ENCODE results near the gene CHN1.

Gene CHN1

DNA sequence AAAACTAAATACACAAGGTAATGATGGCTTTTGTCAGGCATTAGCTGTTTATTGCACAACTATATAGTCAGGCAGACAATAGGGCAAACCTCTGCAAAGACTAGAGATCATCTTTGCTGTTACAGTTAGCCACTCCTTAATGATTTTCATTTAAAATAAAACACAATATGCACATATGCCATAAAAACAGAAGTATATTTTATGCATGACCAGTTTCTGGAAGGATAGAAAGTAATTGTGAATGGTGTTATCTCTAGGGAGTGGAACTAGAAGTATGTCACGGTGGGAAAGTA, 102.0 kb downstream of the CHN1 start:
- ChIA-PET CTCF (interaction anchor here (0.8 to 1.1 kb wide), 2 partner anchors 21 to 132 kb away, joined by 4 read pairs; no protein-coding TSS in a partner anchor), POLR2A (no interaction called here)
- no peak overlapping the region for H3K4me3 ChIP-seq (ENCODE audit: low read depth, low read length)
- no peak for DNase-seq (ENCODE audit: low read depth, low spot score)
- no peak for TF ChIP-seq CTCF (IDR thresholded peaks at IDR 0.05; ENCODE audit: insufficient read depth, low read length, missing control alignments)

- DNase-seq (ENCODE audit: low read depth, low spot score), result no peak
- H3K4me3 ChIP-seq (ENCODE audit: low read depth, low read length), result no peak overlapping the region
- ChIA-PET CTCF (interaction anchor here (0.8 to 1.1 kb wide), 2 partner anchors 20 to 132 kb away, joined by 4 read pairs; no protein-coding TSS in a partner anchor), POLR2A (no interaction called here)
- no peak for TF ChIP-seq CTCF (IDR thresholded peaks at IDR 0.05; ENCODE audit: insufficient read depth, low read length, missing control alignments)
These were observed 102.5 kb downstream of the CHN1 start for GRCh38 chr2:174902506-174903263.

DNA sequence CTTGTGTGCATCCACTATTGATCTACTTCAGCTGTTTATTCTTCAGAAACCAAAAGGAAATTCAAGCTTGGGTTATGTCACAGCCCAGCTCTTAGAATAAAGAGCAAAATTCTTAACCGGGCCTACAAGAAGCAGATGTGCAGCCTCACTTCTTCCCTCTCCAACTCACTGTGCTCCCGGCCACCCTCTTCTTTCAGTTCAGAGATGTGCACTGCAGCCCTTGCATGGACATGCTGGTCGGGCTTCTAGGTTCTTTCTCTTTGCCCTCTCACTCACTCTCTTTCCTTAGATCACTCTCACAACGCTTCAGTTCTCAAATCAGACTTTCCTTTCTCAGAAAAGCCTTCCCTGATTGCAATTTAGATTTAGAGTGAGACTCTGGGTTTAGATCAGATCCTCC, 104.1 kb downstream of the CHN1 start:
- DNase-seq (ENCODE audit: low read depth, low spot score), result no peak

DNA sequence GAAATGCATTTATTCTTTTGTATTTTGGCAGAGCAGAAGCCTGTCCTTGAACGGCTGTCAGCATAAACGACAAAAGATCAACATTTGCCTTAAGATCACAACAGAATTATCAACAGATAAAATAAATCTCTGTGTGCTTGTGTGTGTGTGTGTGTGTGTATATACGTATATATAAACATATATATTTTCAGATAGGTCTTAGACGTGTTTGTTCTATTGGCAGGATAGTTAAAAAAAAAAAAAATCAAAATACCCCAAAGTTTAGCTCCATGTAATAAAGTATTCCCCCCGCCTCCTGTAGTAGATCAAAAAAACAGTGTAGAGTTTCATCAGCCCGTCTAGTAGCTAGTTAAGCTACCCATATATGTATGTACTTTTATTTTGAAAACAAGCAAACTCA, 107.9 kb downstream of the CHN1 start:
- ChIA-PET CTCF (interaction anchor here (0.7 kb wide), 1 partner anchor 8 kb away, joined by 3 read pairs; no protein-coding TSS in a partner anchor), POLR2A (interaction anchor here (0.8 kb wide), 1 partner anchor 14 kb away, joined by 9 read pairs; no protein-coding TSS in a partner anchor)
- no peak for TF ChIP-seq CTCF (IDR thresholded peaks at IDR 0.05; ENCODE audit: insufficient read depth, low read length, missing control alignments)
- DNase-seq (ENCODE audit: low read depth, low spot score), result no peak
- H3K4me3 ChIP-seq (ENCODE audit: low read depth, low read length), result no peak overlapping the region

More for the DNA sequence above, 104.1 kb downstream of the CHN1 start:
- H3K4me3 ChIP-seq (ENCODE audit: low read depth, low read length), result no peak overlapping the region; the same call in 1 of the 2 replicates
- TF ChIP-seq CTCF (IDR thresholded peaks at IDR 0.05; ENCODE audit: insufficient read depth, low read length, missing control alignments), result no peak
- ChIA-PET POLR2A (no interaction called here), CTCF (interaction anchor here (1.0 to 1.9 kb wide), 5 partner anchors 12 to 130 kb away, joined by 3 to 5 read pairs (median 5); no protein-coding TSS in a partner anchor)

DNA sequence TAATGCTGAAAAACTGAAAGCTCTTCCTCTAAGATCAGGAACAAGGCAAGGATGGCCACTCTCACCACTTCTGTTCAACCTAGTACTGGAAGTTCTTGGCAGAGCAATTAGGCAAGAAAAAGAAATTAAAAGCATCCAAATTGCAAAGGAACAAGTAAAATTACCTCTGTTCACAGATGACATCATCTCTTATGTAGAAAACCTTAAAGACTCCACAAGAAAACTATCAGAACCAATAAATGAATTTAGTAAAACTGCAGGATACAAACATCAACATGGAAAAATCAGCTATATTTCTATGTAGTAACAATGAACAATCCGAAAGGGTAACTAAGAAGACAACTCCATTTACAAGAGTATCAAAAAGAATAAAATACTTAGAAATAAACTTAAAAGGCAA, 112.2 kb downstream of the CHN1 start:
- CTCF ChIA-PET, result interaction anchor here (0.9 kb wide), 1 partner anchor 11 kb away, joined by 3 read pairs; no protein-coding TSS in a partner anchor
- POLR2A ChIA-PET, result no interaction called here
- H3K4me3 ChIP-seq (ENCODE audit: low read depth, low read length), result no peak overlapping the region
- TF ChIP-seq CTCF (IDR thresholded peaks at IDR 0.05; ENCODE audit: insufficient read depth, low read length, missing control alignments), result no peak
- no peak for DNase-seq (ENCODE audit: low read depth, low spot score)

GRCh38 chr2:174892546-174892945, 112.6 kb downstream of the CHN1 start:
- TF ChIP-seq CTCF (IDR thresholded peaks at IDR 0.05; ENCODE audit: insufficient read depth, low read length, missing control alignments), result no peak
- ChIA-PET POLR2A (no interaction called here), CTCF (no interaction called here)
- no peak overlapping the region for H3K4me3 ChIP-seq (ENCODE audit: low read depth, low read length)
- DNase-seq (ENCODE audit: low read depth, low spot score), result no peak
